ENCODE measurements around the gene SDK2. TPM values are rescaled to one million over a fixed set of nuclear protein-coding genes. Genes with fewer than 3 reads are reported as not detected.

SDK2 gene
- total and polyA plus RNA-seq, 2 of the 8 experiments (the other 6 are each of a cell fraction or from before 2014, with no cell fraction given) = 3.9 to 4.1 TPM

DNA sequence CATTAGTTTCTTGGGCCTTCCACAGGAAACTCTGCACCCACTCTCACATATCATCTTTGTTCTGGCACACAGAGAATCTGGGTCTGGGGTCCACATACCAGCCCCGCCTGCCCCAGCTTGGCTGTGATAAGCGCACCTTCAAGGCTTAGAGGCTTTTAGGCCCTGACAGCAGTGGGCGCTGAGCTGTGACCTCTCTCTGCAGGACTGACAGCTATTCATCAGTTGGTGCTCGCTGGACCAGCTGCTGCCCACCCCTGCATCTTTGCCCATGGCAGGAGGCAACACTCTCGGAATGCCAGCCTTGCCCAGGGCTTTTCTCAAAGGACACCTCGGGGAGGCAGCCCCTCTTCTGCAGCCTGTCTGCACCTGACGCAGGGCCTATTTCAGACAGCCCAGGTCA, 62.9 kb downstream of the SDK2 start:
- ChIA-PET POLR2A (ENCODE audit: partially characterized antibody) (no interaction called here), CTCF (ENCODE audit: partially characterized antibody) (interaction anchor here (1.0 to 2.2 kb wide), 5 partner anchors 10 to 151 kb away, joined by 3 to 7 read pairs (median 3); no protein-coding TSS in a partner anchor)
- Histone ChIP-seq H3K27ac (ENCODE audit: low read depth, low read length) (no peak overlapping the region), H2AK5ac (ENCODE audit: low read depth, low read length) (no peak overlapping the region), H3K14ac (ENCODE audit: insufficient read length) (no peak overlapping the region), H4K8ac (ENCODE audit: extremely low read depth, insufficient read depth, low read length) (no peak overlapping the region), H3K23ac (ENCODE audit: insufficient read length) (no peak overlapping the region), H2BK12ac (ENCODE audit: low read depth, low read length) (no peak overlapping the region), H3K4me3 (ENCODE audit: extremely low read depth in 1 of 4, insufficient read depth in 2 of 4, low read depth in 3 of 4, low read length in 4 of 4) (no peak overlapping the region), H4K5ac (ENCODE audit: insufficient read length, low read depth, low read length) (no peak overlapping the region), H2BK15ac (ENCODE audit: low read length) (no peak overlapping the region), H4K20me1 (replicated peaks in 1 of 2; ENCODE audit: control insufficient read depth in 1 of 2, insufficient read depth in 2 of 2, low read length in 2 of 2) (no peaks in the 10 kb centered on the region), H2BK5ac (ENCODE audit: low read depth, low read length) (no peak overlapping the region), H4K91ac (replicated peaks; ENCODE audit: insufficient read length, low read length) (no peak overlapping the region), H3K23me2 (ENCODE audit: low read depth, low read length) (no peaks in the 10 kb centered on the region), H3K36me3 (ENCODE audit: control insufficient read depth in 2 of 4, insufficient read depth in 4 of 4, low read length in 3 of 4) (no peaks in the 10 kb centered on the region), H3K4ac (replicated peaks; ENCODE audit: insufficient read length, low read depth, low read length) (no peak overlapping the region), H3K79me2 (ENCODE audit: control insufficient read depth in 1 of 2, insufficient read depth in 2 of 2, low read length in 2 of 2) (no peaks in the 10 kb centered on the region), H3K27me3 (replicated peaks in 1 of 4; ENCODE audit: control insufficient read depth in 3 of 4, extremely low read depth in 1 of 4, insufficient read depth in 3 of 4, low read length in 3 of 4) (no peaks in the 10 kb centered on the region; a peak in 1 of 7 replicates), H2AFZ (ENCODE audit: low read length) (no peak overlapping the region), H3K18ac (ENCODE audit: extremely low read depth, low read length) (no peak overlapping the region), H2BK20ac (ENCODE audit: low read length) (no peak overlapping the region), H3K9me3 (ENCODE audit: insufficient read depth in 2 of 2, low read depth in 1 of 2, low read length in 1 of 2) (no peaks in the 10 kb centered on the region), H3K56ac (replicated peaks; ENCODE audit: insufficient read length, low read depth, low read length) (no peak overlapping the region), H3K79me1 (ENCODE audit: low read depth, low read length) (no peaks in the 10 kb centered on the region), H3K9ac (replicated peaks in 1 of 4; ENCODE audit: extremely low read depth in 1 of 4, low read depth in 3 of 4, low read length in 3 of 4) (no peak overlapping the region), H2BK120ac (replicated peaks; ENCODE audit: low read depth, low read length) (no peak overlapping the region), H3K4me2 (ENCODE audit: insufficient read depth in 1 of 2, low read depth in 2 of 2, low read length in 2 of 2) (no peak overlapping the region), H3K4me1 (replicated peaks in 1 of 4; ENCODE audit: control insufficient read depth in 3 of 4, insufficient read depth in 4 of 4, low read length in 3 of 4) (peaks cover 0 to 16% (median 2%) of the 10 kb centered on the region in 4 experiments; a peak in 4 of 7 replicates)
- DNase-seq (ENCODE audit: low read depth in 1 of 2, low spot score in 2 of 2) (no peak), FAIRE-seq (no peak)
- 92% methylated on average over 7 of the region's 7 CpGs; no CpG with 5 or more reads in 1 of the 2 experiments for WGBS, 2 experiments (ENCODE audit: extremely low coverage in 1 of 2, insufficient coverage in 1 of 2, insufficient read length in 1 of 2, insufficient replicate concordance in 2 of 2, low coverage in 1 of 2, low lambda C conversion rate in 2 of 2, missing lambda C conversion rate in 1 of 2)
- TF ChIP-seq FOSL1 (IDR thresholded peaks at IDR 0.05; ENCODE audit: insufficient read depth, low read depth, low read length) (no peak), RAD21 (IDR thresholded peaks at IDR 0.05 in 1 of 2, conservative IDR thresholded peaks at IDR 0.05 in 1 of 2; ENCODE audit: low read depth in 2 of 2, low read length in 2 of 2) (no peak), TAF1 (IDR thresholded peaks at IDR 0.05; ENCODE audit: low read depth, low read length) (no peak), BCL11A (IDR thresholded peaks at IDR 0.05; ENCODE audit: low read depth in 2 of 2, low read length in 2 of 2) (no peak), CREB1 (IDR thresholded peaks at IDR 0.05) (no peak), RBBP5 (IDR thresholded peaks at IDR 0.05; ENCODE audit: borderline replicate concordance, low read depth, low read length) (no peak), CHD2 (IDR thresholded peaks at IDR 0.05; ENCODE audit: low read length) (no peak), BACH1 (IDR thresholded peaks at IDR 0.05; ENCODE audit: low read length) (no peak), CTBP2 (IDR thresholded peaks at IDR 0.05; ENCODE audit: borderline replicate concordance, insufficient read depth, insufficient read length, low read length) (no peak), JUN (IDR thresholded peaks at IDR 0.05; ENCODE audit: low read depth, low read length) (no peak), KDM4A (IDR thresholded peaks at IDR 0.05; ENCODE audit: low read depth, low read length, severe bottlenecking) (no peak)
- TF ChIP-seq, protein P1, sequence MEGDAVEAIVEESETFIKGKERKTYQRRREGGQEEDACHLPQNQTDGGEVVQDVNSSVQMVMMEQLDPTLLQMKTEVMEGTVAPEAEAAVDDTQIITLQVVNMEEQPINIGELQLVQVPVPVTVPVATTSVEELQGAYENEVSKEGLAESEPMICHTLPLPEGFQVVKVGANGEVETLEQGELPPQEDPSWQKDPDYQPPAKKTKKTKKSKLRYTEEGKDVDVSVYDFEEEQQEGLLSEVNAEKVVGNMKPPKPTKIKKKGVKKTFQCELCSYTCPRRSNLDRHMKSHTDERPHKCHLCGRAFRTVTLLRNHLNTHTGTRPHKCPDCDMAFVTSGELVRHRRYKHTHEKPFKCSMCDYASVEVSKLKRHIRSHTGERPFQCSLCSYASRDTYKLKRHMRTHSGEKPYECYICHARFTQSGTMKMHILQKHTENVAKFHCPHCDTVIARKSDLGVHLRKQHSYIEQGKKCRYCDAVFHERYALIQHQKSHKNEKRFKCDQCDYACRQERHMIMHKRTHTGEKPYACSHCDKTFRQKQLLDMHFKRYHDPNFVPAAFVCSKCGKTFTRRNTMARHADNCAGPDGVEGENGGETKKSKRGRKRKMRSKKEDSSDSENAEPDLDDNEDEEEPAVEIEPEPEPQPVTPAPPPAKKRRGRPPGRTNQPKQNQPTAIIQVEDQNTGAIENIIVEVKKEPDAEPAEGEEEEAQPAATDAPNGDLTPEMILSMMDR (IDR thresholded peaks at IDR 0.05; ENCODE audit: control extremely low read depth in 1 of 3, insufficient read depth in 1 of 3, low read depth in 1 of 3, low read length in 3 of 3) = no peak
